ENCODE data around the gene CAMTA1.

The CAMTA1 gene

DNA sequence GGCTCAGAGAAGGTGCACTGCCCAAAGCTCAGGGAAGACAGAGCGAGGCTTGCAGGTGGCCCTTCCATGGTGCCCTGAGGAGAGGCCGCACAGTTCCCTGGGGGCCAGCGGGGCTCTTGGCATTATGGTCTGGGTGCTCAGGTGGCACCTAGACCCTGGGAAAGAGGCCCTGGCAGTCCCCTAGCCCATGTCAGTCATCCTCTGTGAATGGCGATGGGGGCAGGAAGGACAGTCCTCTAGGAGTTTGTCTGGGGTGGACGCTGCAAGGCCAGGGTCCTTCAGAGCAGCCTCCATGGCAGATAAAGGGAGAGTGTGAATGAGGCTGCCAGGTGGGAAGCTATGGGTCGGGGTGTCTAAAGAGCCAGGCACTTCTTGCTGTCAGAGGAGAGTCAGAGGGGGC, 640.0 kb downstream of the CAMTA1 start:
- H3K79me2 ChIP-seq (ENCODE audit: insufficient read depth, low read length): no peaks in the 10 kb centered on the region
- H2AFZ ChIP-seq (ENCODE audit: low read depth, low read length): no peak overlapping the region

DNA sequence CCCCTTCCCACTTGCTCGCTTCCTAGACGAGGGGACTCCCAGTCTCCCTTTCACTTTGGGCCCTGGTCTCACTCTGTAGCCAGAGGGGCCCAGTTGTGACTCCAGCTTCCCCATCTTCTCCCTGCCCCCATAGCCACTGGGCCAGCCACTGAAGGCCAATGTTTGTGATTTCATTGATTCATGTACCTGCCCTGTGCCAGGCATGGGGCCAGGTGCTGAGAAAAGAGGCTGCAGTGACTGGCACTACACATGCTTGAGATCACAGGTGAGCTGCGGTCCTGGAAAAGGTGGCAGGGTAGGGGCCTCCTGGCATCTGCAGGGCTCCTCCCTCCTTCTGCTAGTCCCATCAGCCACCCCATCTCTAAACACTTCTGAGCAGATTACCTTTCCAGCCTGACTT, 640.5 kb downstream of the CAMTA1 start:
- Histone ChIP-seq H3K4me1 (ENCODE audit: insufficient read depth, low read length) (no peaks in the 10 kb centered on the region), H3K9me3 (ENCODE audit: insufficient read depth, low read length, severe bottlenecking) (no peaks in the 10 kb centered on the region), H3K9ac (ENCODE audit: low read depth, low read length) (no peak overlapping the region), H3K27ac (ENCODE audit: low read length) (no peak overlapping the region), H3K4me2 (ENCODE audit: insufficient read depth, low read length) (no peak overlapping the region), H3K79me2 (ENCODE audit: insufficient read depth, low read length) (no peaks in the 10 kb centered on the region), H3K27me3 (ENCODE audit: insufficient read depth, low read length, poor library complexity) (no peaks in the 10 kb centered on the region), H3K36me3 (ENCODE audit: insufficient read depth, low read length) (no peaks in the 10 kb centered on the region), H2AFZ (ENCODE audit: low read depth, low read length) (no peak overlapping the region), H4K20me1 (ENCODE audit: insufficient read depth, low read length) (no peaks in the 10 kb centered on the region), H3K4me3 (ENCODE audit: low read depth in 1 of 2, low read length in 2 of 2) (no peak overlapping the region)
- DNase-seq (no peak), ATAC-seq (ENCODE audit: insufficient read depth, low read depth) (no peak)
- no peak for TF ChIP-seq CTCF (IDR thresholded peaks at IDR 0.05; ENCODE audit: borderline replicate concordance, extremely low read depth, low read length, poor library complexity, severe bottlenecking)
- TF ChIP-seq EZH2 (IDR thresholded peaks at IDR 0.05; ENCODE audit: borderline replicate concordance, low read depth, low read length, severe bottlenecking): no peak

More for the DNA sequence above, 640.0 kb downstream of the CAMTA1 start:
- Histone ChIP-seq H3K36me3 (ENCODE audit: insufficient read depth, low read length) (no peaks in the 10 kb centered on the region), H4K20me1 (ENCODE audit: insufficient read depth, low read length) (no peaks in the 10 kb centered on the region), H3K27ac (ENCODE audit: low read length) (no peak overlapping the region), H3K9me3 (ENCODE audit: insufficient read depth, low read length, severe bottlenecking) (no peaks in the 10 kb centered on the region), H3K27me3 (ENCODE audit: insufficient read depth, low read length, poor library complexity) (no peaks in the 10 kb centered on the region), H3K4me2 (ENCODE audit: insufficient read depth, low read length) (no peak overlapping the region), H3K9ac (ENCODE audit: low read depth, low read length) (no peak overlapping the region), H3K4me1 (ENCODE audit: insufficient read depth, low read length) (no peaks in the 10 kb centered on the region), H3K4me3 (ENCODE audit: low read depth in 1 of 2, low read length in 2 of 2) (no peak overlapping the region)
- TF ChIP-seq CTCF (IDR thresholded peaks at IDR 0.05; ENCODE audit: borderline replicate concordance, extremely low read depth, low read length, poor library complexity, severe bottlenecking) (no peak), EZH2 (IDR thresholded peaks at IDR 0.05; ENCODE audit: borderline replicate concordance, low read depth, low read length, severe bottlenecking) (no peak)
- DNase-seq (no peak), ATAC-seq (ENCODE audit: insufficient read depth, low read depth) (no peak)

DNA sequence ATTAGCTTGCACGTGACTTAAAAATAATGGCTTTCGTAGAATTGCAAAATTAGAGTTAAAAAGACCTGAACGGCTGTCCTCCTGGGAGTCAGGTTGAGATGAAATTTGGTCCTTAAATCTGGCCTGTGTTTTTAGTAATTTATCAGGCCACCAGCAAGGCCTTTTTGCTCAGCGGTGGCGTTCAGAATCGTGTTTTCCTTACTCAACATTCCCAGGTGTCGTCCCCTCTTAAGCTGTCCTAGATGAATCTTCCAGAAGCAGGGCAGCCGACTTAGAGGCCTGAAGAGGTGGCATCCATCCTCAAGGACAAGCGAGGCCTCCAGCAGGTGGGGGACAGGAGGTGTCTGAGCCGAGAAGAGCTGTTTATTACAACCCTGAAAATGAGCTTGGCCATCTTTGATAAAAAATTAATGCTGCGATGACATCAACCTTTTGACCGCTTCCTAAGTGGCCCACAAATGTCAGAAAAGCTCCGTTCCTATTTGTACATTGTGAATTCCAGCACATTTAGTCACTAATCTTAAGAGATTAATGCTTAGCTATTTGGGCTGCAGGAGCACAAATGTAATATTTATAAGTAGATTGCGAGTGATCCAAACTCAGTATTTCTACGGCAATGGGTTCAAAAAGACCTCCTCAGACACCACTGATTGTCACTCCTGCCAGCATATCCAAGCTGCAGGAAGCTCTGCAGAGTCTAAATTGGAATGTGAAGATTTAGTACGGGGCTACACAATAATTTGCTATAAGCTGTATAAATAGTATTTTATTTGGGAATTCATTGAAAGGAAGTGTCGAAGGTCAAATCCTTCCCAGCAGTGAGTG, 641.7 kb downstream of the CAMTA1 start:
- DNase-seq: no peak
- no peaks in the 10 kb centered on the region for H3K4me1 ChIP-seq (ENCODE audit: insufficient read depth, low read length)
- no peaks in the 10 kb centered on the region for H4K20me1 ChIP-seq (ENCODE audit: insufficient read depth, low read length)
- no peaks in the 10 kb centered on the region for H3K79me2 ChIP-seq (ENCODE audit: insufficient read depth, low read length)
- no peaks in the 10 kb centered on the region for H3K27me3 ChIP-seq (ENCODE audit: insufficient read depth, low read length, poor library complexity)
- H3K4me3 ChIP-seq (ENCODE audit: low read depth in 1 of 2, low read length in 2 of 2): no peak overlapping the region
- H3K27ac ChIP-seq (ENCODE audit: low read length): no peak overlapping the region
- H3K9ac ChIP-seq (ENCODE audit: low read depth, low read length): no peak overlapping the region
- no peaks in the 10 kb centered on the region for H3K9me3 ChIP-seq (ENCODE audit: insufficient read depth, low read length, severe bottlenecking)
- H2AFZ ChIP-seq (ENCODE audit: low read depth, low read length): no peak overlapping the region
- TF ChIP-seq CTCF (IDR thresholded peaks at IDR 0.05; ENCODE audit: borderline replicate concordance, extremely low read depth, low read length, poor library complexity, severe bottlenecking) (no peak), EZH2 (IDR thresholded peaks at IDR 0.05; ENCODE audit: borderline replicate concordance, low read depth, low read length, severe bottlenecking) (no peak)
- no peak for ATAC-seq (ENCODE audit: insufficient read depth, low read depth)
- H3K36me3 ChIP-seq (ENCODE audit: insufficient read depth, low read length): no peaks in the 10 kb centered on the region
- H3K4me2 ChIP-seq (ENCODE audit: insufficient read depth, low read length): no peak overlapping the region

All from DND-41 (cell line).